HL-60/S4 (cell line): ENCODE measurements around the gene PTCD2.

Source experiments
- in situ Hi-C: fragments of 300-500 bp; cut with MboI; formaldehyde crosslinking; loops from 2 replicates; pipeline ENCODE4 v1.14.3; 2022; ENCODE audit warnings: low sequenced_read_pairs

The PTCD2 gene

GRCh38 chr5:72408127-72408526 lies 88.0 kb downstream of the PTCD2 start:
- in situ Hi-C loops = no loop called here

- in situ Hi-C loops = no loop called here
Measured at GRCh38 chr5:72408603-72409002, 88.4 kb downstream of the PTCD2 start.

- in situ Hi-C loops = no loop called here
Measured at GRCh38 chr5:72410688-72411295, 90.6 kb downstream of the PTCD2 start.

DNA sequence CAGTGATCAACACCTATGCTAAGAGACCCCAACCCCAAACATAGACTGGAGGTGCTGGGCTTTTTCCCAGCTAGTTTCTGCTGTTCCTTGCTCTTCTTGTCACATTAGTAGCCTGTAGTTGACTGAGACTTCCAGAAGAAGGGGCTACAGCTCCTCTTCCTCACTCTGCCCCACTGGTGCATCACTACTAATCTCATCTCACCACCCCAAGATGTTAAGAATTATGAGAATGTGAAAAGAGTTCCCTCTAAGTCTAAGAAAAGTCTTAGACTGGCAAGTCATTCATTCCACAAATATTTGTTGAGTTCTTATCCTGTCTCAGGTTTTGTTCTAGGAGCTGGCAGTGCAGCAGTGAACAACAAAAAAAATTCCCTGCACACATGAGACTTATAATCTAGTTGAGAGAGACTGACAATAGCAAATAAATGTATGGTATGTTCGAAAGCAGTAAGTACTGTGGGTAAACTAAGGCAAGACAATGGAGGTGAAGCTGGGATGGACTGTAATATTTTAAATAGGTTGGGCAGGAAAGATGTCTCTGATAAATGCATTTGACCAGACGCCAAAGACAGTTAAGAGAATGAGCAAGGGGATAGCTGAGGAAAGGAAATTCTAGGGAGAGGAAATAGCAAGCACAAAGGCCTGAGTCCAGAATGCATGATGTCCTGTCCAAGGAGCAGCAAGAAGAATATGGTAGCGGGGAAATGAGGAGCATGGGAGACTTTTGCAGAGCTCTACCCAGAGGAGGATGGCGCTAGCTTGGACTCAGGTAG lies 92.3 kb downstream of the PTCD2 start:
- in situ Hi-C loops = no loop called here

DNA sequence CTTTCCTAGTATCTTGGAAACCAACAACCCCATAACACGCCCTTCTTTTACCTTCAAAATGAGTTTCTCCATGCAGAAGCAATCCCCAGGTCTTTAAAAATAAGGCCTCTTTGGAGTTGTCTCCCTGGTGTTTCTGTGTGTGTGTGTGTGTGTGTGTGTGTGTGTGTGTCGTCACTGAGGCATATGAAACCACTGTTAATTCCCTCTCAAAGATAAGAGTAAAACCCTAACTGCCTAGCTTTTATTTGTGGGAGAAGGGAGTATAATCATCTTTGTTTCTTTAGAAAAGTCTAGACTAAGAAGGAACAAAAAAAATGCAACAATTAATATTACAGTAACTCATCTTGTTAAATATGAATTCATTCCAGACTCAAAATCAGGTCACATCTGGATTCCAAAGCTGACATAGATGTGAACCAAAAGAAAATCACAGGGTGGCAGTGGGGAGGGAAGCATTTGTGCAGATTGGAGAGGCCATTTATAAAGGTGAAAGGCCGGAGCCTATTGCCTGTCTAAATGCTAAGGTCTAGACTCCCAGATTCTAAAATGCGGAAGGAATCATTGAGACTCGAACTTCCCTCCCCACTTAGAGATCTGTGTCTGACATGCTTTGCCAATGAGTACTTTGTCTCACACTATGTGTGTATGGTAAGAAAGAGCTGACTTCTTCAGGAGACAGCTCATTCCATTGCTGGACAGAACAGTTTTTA lies 95.6 kb downstream of the PTCD2 start:
- in situ Hi-C loops = no loop called here

- in situ Hi-C loops = no loop called here
Measured at GRCh38 chr5:72417333-72418062, 97.3 kb downstream of the PTCD2 start.
